IMR-90 (cell line): ENCODE measurements around the gene IGF1R. TPM values are rescaled to one million over a fixed set of nuclear protein-coding genes. Genes with fewer than 3 reads are reported as not detected.

Experiments used
- ATAC-seq: fragments of 200-7000 bp; cut with Tn5 transposase; 2 replicates; pipeline ENCODE4 v1.9.1; 2020; ENCODE audit warnings: low read depth, mild to moderate bottlenecking, moderate library complexity
- BruUV-seq: library from RNA; stranded (reverse); fragments of 400-500 nt; replicated peaks from 2 replicates; lab custom pipeline; 2021; lab: Mats Ljungman, UMichigan
- CTCF ChIA-PET: fragments of 300-600 bp; formaldehyde crosslinking; extraction: SDS; loops from one replicate; lab custom pipeline; 2021; ENCODE audit warnings: antibody characterized with exemption; lab: Yijun Ruan, JAX
- POLR2A ChIA-PET: fragments of 300-600 bp; sonication (Branson Sonifier 250); formaldehyde crosslinking; loops from one replicate; lab custom pipeline; 2022; ENCODE audit warnings: antibody characterized with exemption; ENCODE audit not compliant: unreplicated experiment; lab: Charles Lee
- DNase-seq: peaks from one replicate; pipeline ENCODE4 v3.0.0; 2013
- H2AFZ ChIP-seq: replicated peaks from 2 replicates; pipeline ENCODE3; 2013; ENCODE audit warnings: low read length, mild to moderate bottlenecking; ENCODE audit not compliant: poor library complexity
- H2AK5ac ChIP-seq: 2 replicates; pipeline ENCODE4 v1.6.1; 2013; ENCODE audit warnings: low read depth, low read length, inconsistent platforms
- H2AK9ac ChIP-seq: replicated peaks from 2 replicates; pipeline ENCODE3; 2013; ENCODE audit warnings: mild to moderate bottlenecking, low read depth, low read length, moderate library complexity; ENCODE audit not compliant: poor library complexity
- H2BK120ac ChIP-seq: 2 replicates; pipeline ENCODE4 v1.6.1; 2013; ENCODE audit warnings: low read depth, low read length, inconsistent platforms
- H2BK15ac ChIP-seq: 3 replicates; pipeline ENCODE4 v1.6.1; 2013; ENCODE audit warnings: low read depth, low read length, inconsistent platforms
- H2BK20ac ChIP-seq: 2 replicates; pipeline ENCODE4 v1.6.1; 2013; ENCODE audit warnings: low read depth, mild to moderate bottlenecking, inconsistent platforms, low read length, moderate library complexity
- H2BK5ac ChIP-seq: 2 replicates; pipeline ENCODE4 v1.6.1; 2013; ENCODE audit warnings: mild to moderate bottlenecking, low read depth, low read length, inconsistent platforms; ENCODE audit not compliant: poor library complexity, severe bottlenecking
- H3K14ac ChIP-seq: replicated peaks from 2 replicates; pipeline ENCODE4 v1.6.1; 2013; ENCODE audit warnings: low read depth, low read length, inconsistent platforms
- H3K18ac ChIP-seq: 2 replicates; pipeline ENCODE4 v1.6.1; 2013; ENCODE audit warnings: low read depth, low read length, control low read depth
- H3K23ac ChIP-seq: 2 replicates; pipeline ENCODE4 v1.6.1; 2013; ENCODE audit warnings: low read depth, low read length, inconsistent platforms
- H3K27ac ChIP-seq: 2 replicates; pipeline ENCODE4 v1.5.1; 2013; ENCODE audit warnings: mild to moderate bottlenecking, control low read depth, low read length; ENCODE audit not compliant: insufficient read depth
- H3K27me3 ChIP-seq: 2 replicates; pipeline ENCODE4 v1.6.1; 2013; ENCODE audit warnings: low read length; ENCODE audit not compliant: control insufficient read depth, insufficient read depth
- H3K36me3 ChIP-seq: 2 replicates; pipeline ENCODE4 v1.6.1; 2013; ENCODE audit warnings: low read length, mixed read lengths; ENCODE audit not compliant: control insufficient read depth, insufficient read depth
- H3K4ac ChIP-seq: 2 replicates; pipeline ENCODE4 v1.6.1; 2013; ENCODE audit warnings: low read depth, low read length, inconsistent platforms
- H3K4me1 ChIP-seq: 2 replicates; pipeline ENCODE4 v1.6.1; 2013; ENCODE audit warnings: low read length, mixed read lengths; ENCODE audit not compliant: control insufficient read depth, insufficient read depth
- H3K4me2 ChIP-seq: 2 replicates; pipeline ENCODE4 v1.6.1; 2013; ENCODE audit warnings: low read depth, mild to moderate bottlenecking, control low read depth, low read length, moderate library complexity
- H3K4me3 ChIP-seq: 2 replicates; pipeline ENCODE4 v1.5.1; 2013; ENCODE audit warnings: low read depth, mild to moderate bottlenecking, control low read depth, low read length, moderate library complexity; ENCODE audit not compliant: insufficient read depth
- H3K56ac ChIP-seq: 2 replicates; pipeline ENCODE4 v1.6.1; 2013; ENCODE audit warnings: low read length, inconsistent platforms; ENCODE audit not compliant: insufficient read depth; ENCODE audit errors: extremely low read depth
- H3K79me1 ChIP-seq, 2 experiments: 2 replicates each; pipeline ENCODE4 v1.6.1; 2013; ENCODE audit warnings: low read length in 2 of 2, inconsistent platforms in 1 of 2, low read depth in 1 of 2
- H3K9ac ChIP-seq: 2 replicates; pipeline ENCODE4 v1.6.1; 2013; ENCODE audit warnings: low read depth, low read length, control low read depth
- H3K9me1 ChIP-seq: 2 replicates; pipeline ENCODE4 v1.6.1; 2013; ENCODE audit warnings: low read length, inconsistent platforms; ENCODE audit not compliant: insufficient read depth
- H3K9me3 ChIP-seq: 2 replicates; pipeline ENCODE4 v1.6.1; 2013; ENCODE audit warnings: low read length; ENCODE audit not compliant: control insufficient read depth, insufficient read depth
- H4K20me1 ChIP-seq: 2 replicates; pipeline ENCODE4 v1.6.1; 2013; ENCODE audit warnings: low read length, inconsistent platforms; ENCODE audit not compliant: insufficient read depth
- H4K5ac ChIP-seq: 2 replicates; pipeline ENCODE4 v1.6.1; 2013; ENCODE audit warnings: mild to moderate bottlenecking, low read depth, low read length, control low read depth
- H4K8ac ChIP-seq, 2 experiments: 2 replicates each; pipeline ENCODE4 v1.6.1; 2013; ENCODE audit warnings: low read depth in 2 of 2, low read length in 2 of 2, control low read depth in 1 of 2, inconsistent platforms in 1 of 2
- H4K91ac ChIP-seq: 2 replicates; pipeline ENCODE4 v1.6.1; 2013; ENCODE audit warnings: low read depth, low read length, inconsistent platforms; ENCODE audit not compliant: insufficient read depth
- RAD21 ChIP-seq: IDR thresholded peaks from 2 replicates; pipeline ENCODE4 v1.6.1; 2012; ENCODE audit warnings: low read length, improper control_type of control experiment
- whole genome bisulfite sequencing, 2 experiments: methylation state at CpG; one replicate each; pipeline versions ENCODE4 v1.1.5 to v1.1.7; 2013; ENCODE audit warnings: missing lambda C conversion rate in 2 of 2; ENCODE audit not compliant: insufficient read length in 1 of 2; ENCODE audit errors: extremely low coverage in 2 of 2; 5-methylcytosine and 5-hydroxymethylcytosine counted together
- dilution Hi-C: fragments of 300-500 bp; cut with HindIII; formaldehyde crosslinking; loops from one replicate; pipeline ENCODE4 v1.14.3; 2018; ENCODE audit warnings: low sequenced_read_pairs; ENCODE audit not compliant: unreplicated experiment
- in situ Hi-C: fragments of 300-500 bp; cut with MboI; formaldehyde crosslinking; loops from 3 replicates; pipeline ENCODE4 v1.14.3; 2019; ENCODE audit warnings: low sequenced_read_pairs, inconsistent platforms, mixed read lengths
- intact Hi-C: fragments of 100-400 bp; cut with micrococcal nuclease; formaldehyde crosslinking; loops from 2 replicates; pipeline ENCODE4 v1.10.0; 2022
- polyA plus RNA-seq, 3 experiments: library from polyadenylated mRNA; depleted of rRNA; stranded (reverse); fragments of >200 nt; gene quantifications; 2 replicates each; pipeline ENCODE4 v1.2.3, GENCODE V29; 2012; ENCODE audit warnings: low replicate concordance in 1 of 3
- total RNA-seq: library from RNA; depleted of rRNA; stranded (reverse); fragments of >200 nt; gene quantifications from 2 replicates; pipeline ENCODE4 v1.2.3, GENCODE V29; 2012
- TF ChIP-seq, protein P1 (sequence below): fragments of 150-350 bp; IDR thresholded peaks from 2 replicates; pipeline ENCODE4 v1.6.1; 2017; ENCODE audit warnings: mild to moderate bottlenecking, antibody characterized with exemption, low read length, low read depth

Gene IGF1R
- total and polyA plus RNA-seq, 2 of the 4 experiments (the other 2 are of a cell fraction) = 24.0 to 24.9 TPM

DNA sequence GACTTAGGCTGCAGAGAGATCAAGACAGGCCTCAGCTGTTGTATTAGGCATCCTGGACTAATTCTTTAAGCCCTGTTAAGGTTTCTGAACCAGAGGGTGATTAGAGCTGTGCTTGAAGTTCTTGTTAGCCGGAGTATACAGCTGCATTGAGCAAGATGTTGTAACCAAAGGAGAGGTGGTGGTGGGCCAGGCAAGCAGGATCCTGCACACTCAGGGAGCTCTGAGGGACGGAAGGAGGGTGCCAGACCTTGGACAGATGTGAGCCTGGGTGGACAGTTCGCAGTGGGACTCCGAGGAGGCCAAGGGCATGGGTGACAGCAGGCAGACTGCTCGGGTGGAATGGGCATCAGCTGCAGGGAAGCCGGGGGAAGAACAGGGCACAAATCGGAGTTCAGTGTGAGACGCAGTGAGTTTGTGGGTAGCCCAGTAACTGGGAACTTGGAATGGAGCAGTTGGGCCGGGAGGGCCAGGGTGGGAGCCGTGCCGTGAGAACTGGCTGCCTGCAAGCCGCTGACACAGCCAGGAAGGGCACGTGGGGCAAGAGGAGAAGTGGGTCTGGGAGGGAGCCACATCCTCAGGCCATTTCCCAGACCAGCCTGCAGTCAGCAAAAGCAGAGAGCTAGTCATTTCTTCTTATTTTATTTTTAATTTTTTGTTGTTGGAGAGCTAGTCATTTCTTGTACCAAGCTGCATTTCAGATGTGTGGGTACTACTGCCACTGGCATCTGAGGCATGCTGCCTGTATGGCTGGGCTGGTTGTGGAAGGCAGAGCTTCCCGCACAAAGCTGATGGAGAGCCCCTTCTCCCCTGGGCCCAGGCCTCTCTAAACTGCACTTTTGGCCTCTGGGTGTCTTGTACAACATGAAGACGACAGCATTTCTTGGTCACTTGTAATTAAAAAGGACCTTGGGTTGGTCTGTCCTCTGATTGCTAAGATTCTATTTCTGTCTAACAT is 298.2 kb downstream of the IGF1R start:
- H4K20me1 ChIP-seq = peaks cover 12% of the 10 kb centered on the region; the same call in 1 of the 2 replicates
- no peak overlapping the region for H3K27ac ChIP-seq
- no peak overlapping the region for H2BK20ac ChIP-seq
- peaks cover 64% of the 10 kb centered on the region for H3K36me3 ChIP-seq
- DNase-seq (peak; percentile 26), ATAC-seq (no peak)
- no peak overlapping the region for H2BK5ac ChIP-seq
- peaks cover 12 to 58% of the 10 kb centered on the region in 2 experiments; a peak in 3 of 4 replicates for H3K79me1 ChIP-seq
- ChIA-PET POLR2A (no interaction called here), CTCF (interaction anchor here (0.6 kb wide), 1 partner anchor 373 kb away, joined by 3 read pairs; no protein-coding TSS in a partner anchor)
- H2AK5ac ChIP-seq = peak overlapping the region; percentile 44
- no peak overlapping the region for H3K56ac ChIP-seq
- H3K4ac ChIP-seq = no peak overlapping the region; the same call in 1 of the 2 replicates
- no peak overlapping the region for H4K91ac ChIP-seq
- peaks cover 17% of the 10 kb centered on the region for H3K4me1 ChIP-seq
- H4K8ac ChIP-seq = no peak overlapping the region
- H2AK9ac ChIP-seq = no peak overlapping the region
- no peak overlapping the region for H2BK120ac ChIP-seq
- H3K27me3 ChIP-seq = no peaks in the 10 kb centered on the region
- no peak overlapping the region for H3K4me3 ChIP-seq
- no peak overlapping the region for H3K18ac ChIP-seq
- H2BK15ac ChIP-seq = no peak overlapping the region
- H3K23ac ChIP-seq = no peak overlapping the region
- H3K9me3 ChIP-seq = no peaks in the 10 kb centered on the region
- no peak overlapping the region for H2AFZ ChIP-seq
- WGBS, 2 experiments = 71% methylated on average over 6 of the region's 15 CpGs; no CpG with 5 or more reads in 1 of the 2 experiments
- dilution Hi-C loops = loop anchor here (25.0 kb wide), 1 partner anchor 116 kb away; no protein-coding TSS in a partner anchor
- H3K9ac ChIP-seq = no peak overlapping the region
- H3K4me2 ChIP-seq = no peak overlapping the region
- H3K9me1 ChIP-seq = peaks cover 23% of the 10 kb centered on the region
- TF ChIP-seq RAD21 = no peak
- TF ChIP-seq, protein P1, sequence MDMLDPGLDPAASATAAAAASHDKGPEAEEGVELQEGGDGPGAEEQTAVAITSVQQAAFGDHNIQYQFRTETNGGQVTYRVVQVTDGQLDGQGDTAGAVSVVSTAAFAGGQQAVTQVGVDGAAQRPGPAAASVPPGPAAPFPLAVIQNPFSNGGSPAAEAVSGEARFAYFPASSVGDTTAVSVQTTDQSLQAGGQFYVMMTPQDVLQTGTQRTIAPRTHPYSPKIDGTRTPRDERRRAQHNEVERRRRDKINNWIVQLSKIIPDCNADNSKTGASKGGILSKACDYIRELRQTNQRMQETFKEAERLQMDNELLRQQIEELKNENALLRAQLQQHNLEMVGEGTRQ = peak; percentile 46; the same call in 1 of the 2 replicates
- H3K14ac ChIP-seq = no peak overlapping the region
- intact Hi-C loops = no loop called here
- in situ Hi-C loops = no loop called here
- H4K5ac ChIP-seq = no peak overlapping the region
- no TSS peak for BruUV-seq
